ENCODE measurements around the gene LRRC4C.

LRRC4C gene

GRCh38 chr11:41056892-41057569, 402.4 kb downstream of the LRRC4C start:
- no peaks in the 10 kb centered on the region for H3K36me3 ChIP-seq (ENCODE audit: insufficient read depth, low read length)
- H3K27ac ChIP-seq (ENCODE audit: low read depth, low read length, poor library complexity, severe bottlenecking): no peak overlapping the region
- no peak overlapping the region for H3K4me2 ChIP-seq (ENCODE audit: low read length)
- H3K9ac ChIP-seq (ENCODE audit: low read length): no peak overlapping the region
- no peaks in the 10 kb centered on the region for H3K27me3 ChIP-seq (ENCODE audit: insufficient read depth, low read length)
- H3F3A ChIP-seq (ENCODE audit: insufficient read depth, low read length): no peaks in the 10 kb centered on the region
- no peaks in the 10 kb centered on the region for H4K20me1 ChIP-seq (ENCODE audit: insufficient read depth, low read length)
- H3K4me3 ChIP-seq (ENCODE audit: low read depth, low read length, poor library complexity, severe bottlenecking): no peak overlapping the region
- H3K79me2 ChIP-seq (ENCODE audit: insufficient read depth, low read length): no peaks in the 10 kb centered on the region
- H3K9me2 ChIP-seq (ENCODE audit: low read depth, low read length): no peaks in the 10 kb centered on the region
- H3K4me1 ChIP-seq (ENCODE audit: insufficient read depth, low read length, severe bottlenecking): no peaks in the 10 kb centered on the region
- H2AFZ ChIP-seq (ENCODE audit: low read length): no peak overlapping the region
- no peak for TF ChIP-seq CTCF (IDR thresholded peaks at IDR 0.05; ENCODE audit: low read length)
- TF ChIP-seq EZH2 (IDR thresholded peaks at IDR 0.05; ENCODE audit: borderline replicate concordance, low read length): no peak
- H3K9me3 ChIP-seq (ENCODE audit: low read length): no peaks in the 10 kb centered on the region

- Histone ChIP-seq H3K27me3 (ENCODE audit: insufficient read depth, low read length) (no peaks in the 10 kb centered on the region), H3K36me3 (ENCODE audit: insufficient read depth, low read length) (no peaks in the 10 kb centered on the region), H3K4me2 (ENCODE audit: low read length) (no peak overlapping the region), H3K4me1 (ENCODE audit: insufficient read depth, low read length, severe bottlenecking) (no peaks in the 10 kb centered on the region), H3K27ac (ENCODE audit: low read depth, low read length, poor library complexity, severe bottlenecking) (no peak overlapping the region), H3K9ac (ENCODE audit: low read length) (no peak overlapping the region), H3K9me3 (ENCODE audit: low read length) (no peaks in the 10 kb centered on the region), H2AFZ (ENCODE audit: low read length) (no peak overlapping the region), H3K4me3 (ENCODE audit: low read depth, low read length, poor library complexity, severe bottlenecking) (no peak overlapping the region), H3K9me2 (ENCODE audit: low read depth, low read length) (no peaks in the 10 kb centered on the region), H3K79me2 (ENCODE audit: insufficient read depth, low read length) (no peaks in the 10 kb centered on the region), H4K20me1 (ENCODE audit: insufficient read depth, low read length) (no peaks in the 10 kb centered on the region), H3F3A (ENCODE audit: insufficient read depth, low read length) (no peaks in the 10 kb centered on the region)
- TF ChIP-seq CTCF (IDR thresholded peaks at IDR 0.05; ENCODE audit: low read length): no peak
- no peak for TF ChIP-seq EZH2 (IDR thresholded peaks at IDR 0.05; ENCODE audit: borderline replicate concordance, low read length)
These were observed 405.6 kb downstream of the LRRC4C start for GRCh38 chr11:41053894-41054293.

GRCh38 chr11:41051919-41052635, 407.4 kb downstream of the LRRC4C start:
- Histone ChIP-seq H3K9me2 (ENCODE audit: low read depth, low read length) (no peaks in the 10 kb centered on the region), H2AFZ (ENCODE audit: low read length) (no peak overlapping the region), H3K36me3 (ENCODE audit: insufficient read depth, low read length) (no peaks in the 10 kb centered on the region), H3F3A (ENCODE audit: insufficient read depth, low read length) (no peaks in the 10 kb centered on the region), H3K9me3 (ENCODE audit: low read length) (no peaks in the 10 kb centered on the region), H3K4me1 (ENCODE audit: insufficient read depth, low read length, severe bottlenecking) (no peaks in the 10 kb centered on the region), H3K4me3 (ENCODE audit: low read depth, low read length, poor library complexity, severe bottlenecking) (no peak overlapping the region), H3K79me2 (ENCODE audit: insufficient read depth, low read length) (no peaks in the 10 kb centered on the region), H3K27ac (ENCODE audit: low read depth, low read length, poor library complexity, severe bottlenecking) (no peak overlapping the region), H3K4me2 (ENCODE audit: low read length) (no peak overlapping the region), H3K27me3 (ENCODE audit: insufficient read depth, low read length) (no peaks in the 10 kb centered on the region), H3K9ac (ENCODE audit: low read length) (no peak overlapping the region), H4K20me1 (ENCODE audit: insufficient read depth, low read length) (no peaks in the 10 kb centered on the region)
- TF ChIP-seq CTCF (IDR thresholded peaks at IDR 0.05; ENCODE audit: low read length): no peak
- TF ChIP-seq EZH2 (IDR thresholded peaks at IDR 0.05; ENCODE audit: borderline replicate concordance, low read length): no peak

Data from OCI-LY1 (cell line).